GM18526 (cell line): ENCODE data around the gene ARFIP1.

Experiments
- POLR2A ChIP-seq: IDR thresholded peaks from 3 replicates; pipeline ENCODE4 v1.6.1; 2011; ENCODE audit not compliant: insufficient read length; ENCODE audit errors: extremely low read depth

ARFIP1 gene

GRCh38 chr4:152778656-152779512 is 870 bp upstream of the ARFIP1 start:
- no peak for TF ChIP-seq POLR2A

- no peak for TF ChIP-seq POLR2A
Observed at GRCh38 chr4:152780267-152780778, 569 bp downstream of the ARFIP1 start.

- no peak for TF ChIP-seq POLR2A
Observed at GRCh38 chr4:152784490-152785350, 5.0 kb downstream of the ARFIP1 start.

GRCh38 chr4:152785639-152786615 is 6.2 kb downstream of the ARFIP1 start:
- no peak for TF ChIP-seq POLR2A

- TF ChIP-seq POLR2A = no peak
Observed at GRCh38 chr4:152786627-152787026, 6.9 kb downstream of the ARFIP1 start.

- TF ChIP-seq POLR2A = no peak
Observed at GRCh38 chr4:152795891-152796290, 16.1 kb downstream of the ARFIP1 start.

- TF ChIP-seq POLR2A = no peak
Observed at GRCh38 chr4:152803541-152803940, 23.8 kb downstream of the ARFIP1 start.

GRCh38 chr4:152805071-152805650 is 25.4 kb downstream of the ARFIP1 start:
- no peak for TF ChIP-seq POLR2A

- TF ChIP-seq POLR2A = no peak
Observed at GRCh38 chr4:152805818-152806217, 26.1 kb downstream of the ARFIP1 start.

- TF ChIP-seq POLR2A = no peak
Observed at GRCh38 chr4:152806501-152807125, 26.9 kb downstream of the ARFIP1 start.

GRCh38 chr4:152807294-152807829 is 27.6 kb downstream of the ARFIP1 start:
- TF ChIP-seq POLR2A = no peak

- no peak for TF ChIP-seq POLR2A
Observed at GRCh38 chr4:152808670-152809069, 28.9 kb downstream of the ARFIP1 start.

GRCh38 chr4:152810715-152811287 is 31.0 kb downstream of the ARFIP1 start:
- no peak for TF ChIP-seq POLR2A
